DND-41 (cell line): Measurements from ENCODE around the gene NRXN2.

Source experiments
- ATAC-seq: fragments of 200-7000 bp; cut with Tn5 transposase; 3 replicates; pipeline ENCODE4 v1.9.1; 2021; ENCODE audit warnings: low read depth; ENCODE audit not compliant: insufficient read depth
- DNase-seq: peaks from one replicate; pipeline ENCODE4 v3.0.0-alpha.2; 2020
- H2AFZ ChIP-seq: 2 replicates; pipeline ENCODE4 v1.6.0; 2012; ENCODE audit warnings: low read depth, low read length
- H3K27ac ChIP-seq: 2 replicates; pipeline ENCODE4 v1.5.1; 2012; ENCODE audit warnings: low read length, inconsistent platforms
- H3K27me3 ChIP-seq: fragments of 200-600 bp; sonication (generic); 2 replicates; pipeline ENCODE4 v1.6.0; 2012; ENCODE audit warnings: low read length, mild to moderate bottlenecking, inconsistent platforms; ENCODE audit not compliant: insufficient read depth, poor library complexity
- H3K36me3 ChIP-seq: 2 replicates; pipeline ENCODE4 v1.5.1; 2012; ENCODE audit warnings: low read length, inconsistent platforms; ENCODE audit not compliant: insufficient read depth
- H3K4me1 ChIP-seq: 2 replicates; pipeline ENCODE4 v1.5.1; 2012; ENCODE audit warnings: mild to moderate bottlenecking, low read length; ENCODE audit not compliant: insufficient read depth
- H3K4me2 ChIP-seq: 2 replicates; pipeline ENCODE4 v1.6.0; 2012; ENCODE audit warnings: mild to moderate bottlenecking, moderate library complexity, low read length, inconsistent platforms; ENCODE audit not compliant: insufficient read depth
- H3K4me3 ChIP-seq, 2 experiments: fragments of 200-600 bp in 1 of 2; shearing (Covaris generic) in 1 of 2; 2 replicates each; pipeline ENCODE4 v1.5.1; 2012 to 2016; ENCODE audit warnings: inconsistent platforms in 2 of 2, low read length in 2 of 2, mild to moderate bottlenecking in 2 of 2, low read depth in 1 of 2, moderate library complexity in 1 of 2
- H3K79me2 ChIP-seq: 2 replicates; pipeline ENCODE4 v1.6.0; 2012; ENCODE audit warnings: low read length, inconsistent platforms; ENCODE audit not compliant: insufficient read depth
- H3K9ac ChIP-seq: 2 replicates; pipeline ENCODE4 v1.6.0; 2012; ENCODE audit warnings: low read depth, mild to moderate bottlenecking, inconsistent platforms, low read length, moderate library complexity
- H3K9me3 ChIP-seq: 2 replicates; pipeline ENCODE4 v1.5.1; 2012; ENCODE audit warnings: low read length, moderate library complexity, mild to moderate bottlenecking, inconsistent platforms; ENCODE audit not compliant: insufficient read depth, severe bottlenecking
- H4K20me1 ChIP-seq: 2 replicates; pipeline ENCODE4 v1.6.0; 2012; ENCODE audit warnings: low read length; ENCODE audit not compliant: insufficient read depth
- CTCF ChIP-seq: IDR thresholded peaks from 2 replicates; pipeline ENCODE4 v1.5.1; 2012; ENCODE audit warnings: borderline replicate concordance, low read length, moderate library complexity, mild to moderate bottlenecking; ENCODE audit not compliant: poor library complexity, severe bottlenecking; ENCODE audit errors: extremely low read depth
- EZH2 ChIP-seq: IDR thresholded peaks from 3 replicates; pipeline ENCODE4 v1.6.1; 2012; ENCODE audit warnings: borderline replicate concordance, low read depth, mild to moderate bottlenecking, moderate library complexity, low read length, inconsistent platforms; ENCODE audit not compliant: severe bottlenecking

Gene NRXN2

GRCh38 chr11:64661614-64662013 is 61.4 kb downstream of the NRXN2 start:
- H2AFZ ChIP-seq, result no peak overlapping the region
- no peaks in the 10 kb centered on the region for H4K20me1 ChIP-seq
- H3K79me2 ChIP-seq, result no peaks in the 10 kb centered on the region
- ATAC-seq, result no peak
- no peaks in the 10 kb centered on the region for H3K9me3 ChIP-seq
- H3K9ac ChIP-seq, result no peak overlapping the region
- no peak overlapping the region for H3K4me3 ChIP-seq
- no peak overlapping the region for H3K4me2 ChIP-seq
- H3K27me3 ChIP-seq, result no peaks in the 10 kb centered on the region
- DNase-seq, result no peak
- TF ChIP-seq CTCF (no peak), EZH2 (no peak)
- no peak overlapping the region for H3K27ac ChIP-seq
- no peaks in the 10 kb centered on the region for H3K36me3 ChIP-seq
- 0 out of 2 replicates have a peak, but pooled peaks cover 3% of the 10 kb centered on the region for H3K4me1 ChIP-seq

- ATAC-seq, result no peak
- H3K4me2 ChIP-seq, result no peak overlapping the region
- no peaks in the 10 kb centered on the region for H3K27me3 ChIP-seq
- H3K27ac ChIP-seq, result no peak overlapping the region
- no peaks in the 10 kb centered on the region for H3K79me2 ChIP-seq
- H2AFZ ChIP-seq, result no peak overlapping the region
- no peaks in the 10 kb centered on the region for H3K9me3 ChIP-seq
- no peaks in the 10 kb centered on the region for H4K20me1 ChIP-seq
- DNase-seq, result no peak
- 0 out of 2 replicates have a peak, but pooled peaks cover 3% of the 10 kb centered on the region for H3K4me1 ChIP-seq
- no peak overlapping the region for H3K9ac ChIP-seq
- TF ChIP-seq EZH2 (no peak), CTCF (no peak)
- H3K4me3 ChIP-seq, result no peak overlapping the region
- H3K36me3 ChIP-seq, result no peaks in the 10 kb centered on the region
Measured at GRCh38 chr11:64661146-64661545, 61.9 kb downstream of the NRXN2 start.

GRCh38 chr11:64660706-64661105 is 62.3 kb downstream of the NRXN2 start:
- no peak for ATAC-seq
- TF ChIP-seq CTCF (no peak), EZH2 (no peak)
- Histone ChIP-seq H3K4me2 (no peak overlapping the region), H3K4me1 (0 out of 2 replicates have a peak, but pooled peaks cover 3% of the 10 kb centered on the region), H3K27ac (no peak overlapping the region), H2AFZ (no peak overlapping the region), H3K4me3 (no peak overlapping the region), H4K20me1 (no peaks in the 10 kb centered on the region), H3K36me3 (no peaks in the 10 kb centered on the region), H3K9me3 (no peaks in the 10 kb centered on the region), H3K9ac (no peak overlapping the region), H3K27me3 (no peaks in the 10 kb centered on the region), H3K79me2 (no peaks in the 10 kb centered on the region)
- DNase-seq, result no peak

GRCh38 chr11:64660205-64660604 is 62.8 kb downstream of the NRXN2 start:
- Histone ChIP-seq H4K20me1 (no peaks in the 10 kb centered on the region), H3K27me3 (no peaks in the 10 kb centered on the region), H3K9me3 (no peaks in the 10 kb centered on the region), H3K4me2 (no peak overlapping the region), H2AFZ (no peak overlapping the region), H3K4me1 (0 out of 2 replicates have a peak, but pooled peaks cover 3% of the 10 kb centered on the region), H3K9ac (no peak overlapping the region), H3K4me3 (no peak overlapping the region), H3K36me3 (no peaks in the 10 kb centered on the region), H3K79me2 (no peaks in the 10 kb centered on the region), H3K27ac (no peak overlapping the region)
- ATAC-seq (no peak), DNase-seq (no peak)
- no peak for TF ChIP-seq EZH2
- no peak for TF ChIP-seq CTCF
